K562 (cell line): Measurements from ENCODE around the gene CD34. TPM values are rescaled to one million over a fixed set of nuclear protein-coding genes. Genes with fewer than 3 reads are reported as not detected.

Source experiments
- ATF1 ChIP-seq, 2 experiments: fragments of 450-650 bp in 1 of 2; IDR thresholded peaks; 2 replicates each; pipeline ENCODE4 v1.6.1; 2016; ENCODE audit warnings: missing compliant biosample characterization in 1 of 2, missing genetic modification characterization in 1 of 2
- BHLHE40 ChIP-seq: IDR thresholded peaks from 2 replicates; pipeline ENCODE4 v1.6.1; 2011; ENCODE audit warnings: low read length, improper control_type of control experiment
- DMBX1 ChIP-seq: fragments of 250-450 bp; sonication (Bioruptor Pico); IDR thresholded peaks from 2 replicates; pipeline ENCODE4 v1.8.0; 2022; ENCODE audit warnings: inconsistent platforms, mild to moderate bottlenecking, moderate library complexity, borderline replicate concordance
- EP400 ChIP-seq: fragments of 450-650 bp; IDR thresholded peaks from 2 replicates; pipeline ENCODE4 v1.6.1; 2017; ENCODE audit warnings: antibody characterized with exemption, mild to moderate bottlenecking, moderate library complexity
- GATAD2B ChIP-seq: fragments of 450-650 bp; IDR thresholded peaks from 2 replicates; pipeline ENCODE4 v1.6.1; 2017; ENCODE audit warnings: mild to moderate bottlenecking, borderline replicate concordance
- MCM5 ChIP-seq: fragments of 450-650 bp; IDR thresholded peaks from 2 replicates; pipeline ENCODE4 v1.6.1; 2016; ENCODE audit warnings: low read depth
- NFXL1 ChIP-seq: fragments of 450-650 bp; formaldehyde crosslinking; IDR thresholded peaks from 2 replicates; pipeline ENCODE4 v1.4.0; 2021; ENCODE audit warnings: mild to moderate bottlenecking
- PHF21A ChIP-seq: fragments of 450-650 bp; IDR thresholded peaks from 2 replicates; pipeline ENCODE4 v1.6.1; 2017; ENCODE audit warnings: low read depth, borderline replicate concordance
- POLR2G ChIP-seq: fragments of 200-400 bp; formaldehyde crosslinking; IDR thresholded peaks from 2 replicates; pipeline ENCODE4 v1.6.1; 2017; ENCODE audit warnings: low read depth, mild to moderate bottlenecking, antibody characterized with exemption, low read length, moderate library complexity
- RNF2 ChIP-seq: sonication (generic); IDR thresholded peaks from 2 replicates; pipeline ENCODE4 v1.6.1; 2016
- SAFB ChIP-seq: fragments of 200-400 bp; formaldehyde crosslinking; IDR thresholded peaks from 2 replicates; pipeline ENCODE4 v1.6.1; 2017; ENCODE audit warnings: low read depth, low read length, borderline replicate concordance
- SP2 ChIP-seq: IDR thresholded peaks from 2 replicates; pipeline ENCODE4 v1.6.1; 2011; ENCODE audit warnings: mild to moderate bottlenecking, low read depth, low read length, moderate library complexity; ENCODE audit not compliant: poor library complexity, severe bottlenecking; ENCODE audit errors: extremely low read depth
- ZNF124 ChIP-seq: sonication (generic); formaldehyde crosslinking; IDR thresholded peaks from 2 replicates; pipeline ENCODE4 v1.8.1; 2022; ENCODE audit warnings: missing genetic modification reagents
- ZNF133 ChIP-seq: fragments of 250-450 bp; sonication (Bioruptor Pico); IDR thresholded peaks from 2 replicates; pipeline ENCODE4 v1.4.0; 2020; ENCODE audit warnings: mild to moderate bottlenecking
- ZNF436 ChIP-seq: fragments of 250-450, 450-650 bp; sonication (Bioruptor Pico); formaldehyde crosslinking; IDR thresholded peaks from 2 replicates; pipeline ENCODE4 v1.7.0; 2020; ENCODE audit warnings: mild to moderate bottlenecking
- polyA plus RNA-seq, 8 experiments: library from polyadenylated mRNA; depleted of rRNA in 4 of 8; stranded (reverse) in 5 of 8; unstranded in 3 of 8; fragments of >200 nt; fragmentation: Nextera tagmentation in 2 of 8; fragmentation: Illumina TruSeq in 1 of 8; extraction: Ambion mirVana in 2 of 8; extraction: Trizol in 1 of 8; gene quantifications; 2 replicates each; pipeline versions ENCODE4 v1.2.1 to v1.2.3, GENCODE V29; 2011 to 2014; ENCODE audit warnings: inconsistent platforms in 1 of 8, missing spikeins in 1 of 8
- total RNA-seq, 7 experiments: library from RNA; depleted of rRNA in 6 of 7; stranded (reverse); fragments of >200 nt in 6 of 7; fragmentation: Illumina TruSeq in 2 of 7; extraction: Trizol in 2 of 7; gene quantifications; 2 replicates each; pipeline versions ENCODE4 v1.2.1 to v1.2.3, GENCODE V29; 2011 to 2021; ENCODE audit warnings: low replicate concordance in 1 of 7
- TF ChIP-seq, protein P1 (sequence below): fragments of 250-450 bp; sonication (Bioruptor Pico); IDR thresholded peaks from 2 replicates; pipeline ENCODE4 v1.5.0; 2021; ENCODE audit warnings: mild to moderate bottlenecking, borderline replicate concordance
- TF ChIP-seq, protein P2 (sequence below): sonication (generic); formaldehyde crosslinking; IDR thresholded peaks from 2 replicates; pipeline ENCODE4 v1.9.0; 2022; ENCODE audit warnings: mild to moderate bottlenecking, missing genetic modification reagents
- TF ChIP-seq, protein P3 (sequence below), 2 experiments: fragments of 450-650 bp in 1 of 2; sonication (generic) in 1 of 2; formaldehyde crosslinking; conservative IDR thresholded peaks; 2 replicates each; pipeline versions ENCODE4 v1.4.0 to v1.8.1; 2020 to 2022; ENCODE audit warnings: mild to moderate bottlenecking in 1 of 2, missing genetic modification reagents in 1 of 2
- TF ChIP-seq, protein P4 (sequence below): fragments of 250-450 bp; sonication (Bioruptor Pico); IDR thresholded peaks from 2 replicates; pipeline ENCODE4 v1.8.0; 2022; ENCODE audit warnings: inconsistent platforms
- TF ChIP-seq, protein P5 (sequence below), 3 experiments: fragments of 200-800 bp in 1 of 3; fragments of 250-450 bp in 1 of 3; fragments of 450-650 bp in 1 of 3; sonication (Bioruptor Pico) in 1 of 3; sonication (Bioruptor generic) in 1 of 3; formaldehyde crosslinking in 1 of 3; IDR thresholded peaks; 2 replicates each; pipeline versions ENCODE4 v1.6.1 to v1.8.0; 2016 to 2022; ENCODE audit warnings: mild to moderate bottlenecking in 2 of 3, missing genetic modification characterization in 2 of 3, missing compliant biosample characterization in 1 of 3, moderate library complexity in 1 of 3

The CD34 gene
- total and polyA plus RNA-seq, 9 of the 15 experiments (the other 6 are each of a cell fraction or from before 2014, with no cell fraction given): not detected

DNA sequence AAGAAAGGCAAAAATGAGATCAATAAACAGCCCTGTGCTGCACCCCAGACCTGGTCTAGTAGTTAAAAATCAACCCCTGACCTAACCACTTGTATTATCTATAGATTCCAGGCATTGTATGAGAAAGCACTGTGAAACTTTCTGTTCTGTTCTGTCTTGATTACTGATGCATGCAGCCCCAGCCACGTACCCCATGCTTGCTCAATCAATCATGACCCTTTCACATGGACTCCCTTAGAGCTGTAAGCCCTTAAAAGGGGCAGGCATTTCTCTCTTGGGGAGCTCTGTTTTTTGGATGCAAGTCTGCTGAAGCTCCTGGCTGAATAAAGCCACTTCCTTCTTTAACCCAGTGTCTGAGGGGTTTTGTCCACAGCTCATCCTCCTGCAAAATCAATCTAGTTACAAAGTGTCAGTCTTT lies 24.2 kb upstream of the CD34 start (continued):
- TF ChIP-seq, protein P1, sequence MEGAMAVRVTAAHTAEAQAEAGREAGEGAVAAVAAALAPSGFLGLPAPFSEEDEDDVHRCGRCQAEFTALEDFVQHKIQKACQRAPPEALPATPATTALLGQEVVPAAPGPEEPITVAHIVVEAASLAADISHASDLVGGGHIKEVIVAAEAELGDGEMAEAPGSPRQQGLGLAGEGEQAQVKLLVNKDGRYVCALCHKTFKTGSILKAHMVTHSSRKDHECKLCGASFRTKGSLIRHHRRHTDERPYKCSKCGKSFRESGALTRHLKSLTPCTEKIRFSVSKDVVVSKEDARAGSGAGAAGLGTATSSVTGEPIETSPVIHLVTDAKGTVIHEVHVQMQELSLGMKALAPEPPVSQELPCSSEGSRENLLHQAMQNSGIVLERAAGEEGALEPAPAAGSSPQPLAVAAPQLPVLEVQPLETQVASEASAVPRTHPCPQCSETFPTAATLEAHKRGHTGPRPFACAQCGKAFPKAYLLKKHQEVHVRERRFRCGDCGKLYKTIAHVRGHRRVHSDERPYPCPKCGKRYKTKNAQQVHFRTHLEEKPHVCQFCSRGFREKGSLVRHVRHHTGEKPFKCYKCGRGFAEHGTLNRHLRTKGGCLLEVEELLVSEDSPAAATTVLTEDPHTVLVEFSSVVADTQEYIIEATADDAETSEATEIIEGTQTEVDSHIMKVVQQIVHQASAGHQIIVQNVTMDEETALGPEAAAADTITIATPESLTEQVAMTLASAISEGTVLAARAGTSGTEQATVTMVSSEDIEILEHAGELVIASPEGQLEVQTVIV (CRISPR knock-in tag): no peak
- peak; percentile 66 for TF ChIP-seq EP400
- TF ChIP-seq NFXL1 (CRISPR knock-in tag): no peak
- peak; percentile 70 for TF ChIP-seq DMBX1
- peak; percentile 76 for TF ChIP-seq RNF2
- TF ChIP-seq ATF1 (CRISPR knock-in tag; IDR thresholded peaks at IDR 0.05): no peak
- TF ChIP-seq ATF1 (tag; IDR thresholded peaks at IDR 0.05): peak; percentile 74
- no peak for TF ChIP-seq POLR2G
- TF ChIP-seq ZNF133 (CRISPR knock-in tag): no peak
- no peak for TF ChIP-seq MCM5
- TF ChIP-seq, protein P2, sequence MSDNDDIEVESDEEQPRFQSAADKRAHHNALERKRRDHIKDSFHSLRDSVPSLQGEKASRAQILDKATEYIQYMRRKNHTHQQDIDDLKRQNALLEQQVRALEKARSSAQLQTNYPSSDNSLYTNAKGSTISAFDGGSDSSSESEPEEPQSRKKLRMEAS (CRISPR knock-in tag): peak; percentile 67
- no peak for TF ChIP-seq PHF21A
- no peak for TF ChIP-seq ZNF124 (CRISPR knock-in tag)
- TF ChIP-seq, protein P3, sequence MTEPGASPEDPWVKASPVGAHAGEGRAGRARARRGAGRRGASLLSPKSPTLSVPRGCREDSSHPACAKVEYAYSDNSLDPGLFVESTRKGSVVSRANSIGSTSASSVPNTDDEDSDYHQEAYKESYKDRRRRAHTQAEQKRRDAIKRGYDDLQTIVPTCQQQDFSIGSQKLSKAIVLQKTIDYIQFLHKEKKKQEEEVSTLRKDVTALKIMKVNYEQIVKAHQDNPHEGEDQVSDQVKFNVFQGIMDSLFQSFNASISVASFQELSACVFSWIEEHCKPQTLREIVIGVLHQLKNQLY (CRISPR knock-in tag; conservative IDR thresholded peaks at IDR 0.05): no peak
- TF ChIP-seq SAFB: no peak
- peak; percentile 25; the same call in 1 of the 2 replicates for TF ChIP-seq BHLHE40
- TF ChIP-seq ZNF436: no peak
- TF ChIP-seq, protein P4, sequence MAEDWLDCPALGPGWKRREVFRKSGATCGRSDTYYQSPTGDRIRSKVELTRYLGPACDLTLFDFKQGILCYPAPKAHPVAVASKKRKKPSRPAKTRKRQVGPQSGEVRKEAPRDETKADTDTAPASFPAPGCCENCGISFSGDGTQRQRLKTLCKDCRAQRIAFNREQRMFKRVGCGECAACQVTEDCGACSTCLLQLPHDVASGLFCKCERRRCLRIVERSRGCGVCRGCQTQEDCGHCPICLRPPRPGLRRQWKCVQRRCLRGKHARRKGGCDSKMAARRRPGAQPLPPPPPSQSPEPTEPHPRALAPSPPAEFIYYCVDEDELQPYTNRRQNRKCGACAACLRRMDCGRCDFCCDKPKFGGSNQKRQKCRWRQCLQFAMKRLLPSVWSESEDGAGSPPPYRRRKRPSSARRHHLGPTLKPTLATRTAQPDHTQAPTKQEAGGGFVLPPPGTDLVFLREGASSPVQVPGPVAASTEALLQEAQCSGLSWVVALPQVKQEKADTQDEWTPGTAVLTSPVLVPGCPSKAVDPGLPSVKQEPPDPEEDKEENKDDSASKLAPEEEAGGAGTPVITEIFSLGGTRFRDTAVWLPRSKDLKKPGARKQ: no peak
- TF ChIP-seq SP2: no peak
- TF ChIP-seq, protein P5, sequence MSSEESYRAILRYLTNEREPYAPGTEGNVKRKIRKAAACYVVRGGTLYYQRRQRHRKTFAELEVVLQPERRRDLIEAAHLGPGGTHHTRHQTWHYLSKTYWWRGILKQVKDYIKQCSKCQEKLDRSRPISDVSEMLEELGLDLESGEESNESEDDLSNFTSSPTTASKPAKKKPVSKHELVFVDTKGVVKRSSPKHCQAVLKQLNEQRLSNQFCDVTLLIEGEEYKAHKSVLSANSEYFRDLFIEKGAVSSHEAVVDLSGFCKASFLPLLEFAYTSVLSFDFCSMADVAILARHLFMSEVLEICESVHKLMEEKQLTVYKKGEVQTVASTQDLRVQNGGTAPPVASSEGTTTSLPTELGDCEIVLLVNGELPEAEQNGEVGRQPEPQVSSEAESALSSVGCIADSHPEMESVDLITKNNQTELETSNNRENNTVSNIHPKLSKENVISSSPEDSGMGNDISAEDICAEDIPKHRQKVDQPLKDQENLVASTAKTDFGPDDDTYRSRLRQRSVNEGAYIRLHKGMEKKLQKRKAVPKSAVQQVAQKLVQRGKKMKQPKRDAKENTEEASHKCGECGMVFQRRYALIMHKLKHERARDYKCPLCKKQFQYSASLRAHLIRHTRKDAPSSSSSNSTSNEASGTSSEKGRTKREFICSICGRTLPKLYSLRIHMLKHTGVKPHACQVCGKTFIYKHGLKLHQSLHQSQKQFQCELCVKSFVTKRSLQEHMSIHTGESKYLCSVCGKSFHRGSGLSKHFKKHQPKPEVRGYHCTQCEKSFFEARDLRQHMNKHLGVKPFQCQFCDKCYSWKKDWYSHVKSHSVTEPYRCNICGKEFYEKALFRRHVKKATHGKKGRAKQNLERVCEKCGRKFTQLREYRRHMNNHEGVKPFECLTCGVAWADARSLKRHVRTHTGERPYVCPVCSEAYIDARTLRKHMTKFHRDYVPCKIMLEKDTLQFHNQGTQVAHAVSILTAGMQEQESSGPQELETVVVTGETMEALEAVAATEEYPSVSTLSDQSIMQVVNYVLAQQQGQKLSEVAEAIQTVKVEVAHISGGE (CRISPR knock-in tag; IDR thresholded peaks at IDR 0.05): peak in 1 of 3 experiments; percentile 82; a peak in 2 of 6 replicates
- TF ChIP-seq GATAD2B: 0 out of 2 replicates have a peak, but pooled peaks have one; percentile 17
